Measurements from ENCODE around the gene PPP1R36. TPM values are rescaled to one million over a fixed set of nuclear protein-coding genes. Genes with fewer than 3 reads are reported as not detected.

PPP1R36 gene, protein sequence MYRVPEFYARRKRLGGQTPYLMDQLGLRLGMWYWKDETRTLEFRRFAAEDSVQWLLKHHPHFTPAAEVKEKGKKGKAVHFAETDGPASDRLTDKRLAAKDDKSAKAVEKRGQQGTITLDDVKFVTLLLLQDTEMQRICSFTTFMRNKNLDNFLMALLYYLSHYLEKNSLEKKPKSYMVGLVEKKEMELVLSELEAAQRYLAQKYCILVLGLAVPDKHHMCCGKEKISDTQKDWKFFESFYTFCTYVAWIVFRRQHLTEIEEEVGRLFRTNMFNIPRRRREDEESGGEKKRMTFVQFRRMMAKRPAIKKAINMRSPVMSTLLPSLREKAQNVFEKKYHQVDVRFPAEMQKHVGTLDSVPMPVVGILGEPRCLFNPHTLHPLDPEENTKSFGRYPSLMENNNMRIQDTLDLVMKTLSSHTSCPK
- not detected in 2 replicates for total RNA-seq

DNA sequence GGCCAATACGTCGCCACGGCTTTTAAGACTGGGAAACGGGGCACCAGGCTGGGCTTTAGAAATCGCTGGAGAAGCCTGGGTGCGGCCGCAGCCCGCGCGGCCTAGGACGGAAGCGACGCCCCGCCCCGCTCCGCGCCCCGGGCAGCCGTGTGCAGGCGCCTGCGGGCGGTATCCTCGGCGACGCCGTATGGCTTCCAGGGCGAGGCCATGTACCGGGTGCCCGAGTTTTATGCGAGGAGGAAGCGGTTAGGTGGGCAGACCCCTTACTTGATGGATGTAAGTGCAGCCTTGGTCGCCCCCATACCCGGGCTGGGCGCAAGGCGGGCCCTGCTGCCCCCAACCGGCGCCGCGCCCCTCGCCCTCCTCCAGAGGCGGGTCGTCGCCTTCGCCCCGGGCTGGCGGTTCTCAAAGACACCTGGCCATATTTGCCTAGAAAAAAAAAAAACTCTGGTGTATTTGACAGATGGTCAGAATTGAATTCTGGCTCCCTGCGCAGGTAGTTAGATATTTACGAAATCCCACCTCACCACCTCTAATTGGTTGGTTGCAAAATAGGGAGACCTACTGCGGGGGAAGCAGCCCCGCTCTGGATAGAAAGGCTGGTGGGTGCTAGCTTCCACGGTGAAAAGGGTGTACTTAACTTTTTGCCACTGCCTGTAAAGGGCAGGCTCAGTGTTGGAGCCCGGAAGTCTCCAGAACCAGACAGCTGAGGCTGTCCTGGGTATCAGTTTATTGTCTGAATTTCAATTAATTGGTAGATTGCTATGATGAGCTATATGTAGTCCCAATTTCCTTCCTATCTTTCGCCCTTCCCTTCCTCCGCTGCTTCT, at the start of gene PPP1R36:
TSS of gene PPP1R36 (plus strand) at position 171 of the 830 bp plus-strand sequence. CDS start at position 208, 37 bp downstream.
- H3K36me3 Mint-ChIP-seq (ENCODE audit: low read depth) = no peaks in the 10 kb centered on the region
- H3K27me3 Mint-ChIP-seq (ENCODE audit: insufficient read depth) = peaks cover 51% of the 10 kb centered on the region
- DNase-seq (ENCODE audit: low spot score) = peak; percentile 22
- peak within 1 kb of the TSS; percentile 55 for H3K4me3 Mint-ChIP-seq
- intact Hi-C loops (cut with micrococcal nuclease) = loop anchor here (10.0 kb wide), 2 partner anchors 215 to 335 kb away; no protein-coding TSS in a partner anchor
- no peaks in the 10 kb centered on the region for H3K9me3 Mint-ChIP-seq
- peak within 1 kb of the TSS; percentile 51 for H3K27ac Mint-ChIP-seq
- H3K4me1 Mint-ChIP-seq (ENCODE audit: low read depth) = peaks cover 16% of the 10 kb centered on the region

DNA sequence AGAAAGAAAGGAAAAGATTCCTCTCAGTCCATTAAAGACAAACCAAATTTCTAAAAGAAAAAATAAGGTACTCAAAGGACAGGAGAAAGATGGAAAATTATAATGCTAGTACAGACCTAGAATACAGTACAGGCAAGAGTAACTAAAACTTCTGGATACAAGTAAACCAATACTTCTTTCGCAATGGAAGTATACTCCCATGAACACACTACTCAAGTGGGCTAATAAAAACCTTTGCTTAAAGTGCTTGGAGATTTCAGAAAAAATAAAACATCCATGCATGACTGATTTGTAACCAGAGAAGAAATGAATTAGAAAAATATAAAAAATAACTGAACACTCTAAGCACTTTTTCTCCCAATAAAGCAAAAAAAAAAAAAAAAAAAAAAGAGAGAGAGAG, 49.7 kb upstream of the PPP1R36 start:
- intact Hi-C loops (cut with micrococcal nuclease) = loop anchor here (2.0 to 10.0 kb wide), 5 partner anchors 21 to 1025 kb away; partner anchors contain the start of genes MAX and PPP2R5E
- DNase-seq (ENCODE audit: low spot score) = no peak
- Mint-ChIP-seq H3K36me3 (ENCODE audit: low read depth) (peaks cover 35% of the 10 kb centered on the region), H3K4me1 (ENCODE audit: low read depth) (peaks cover 48% of the 10 kb centered on the region), H3K4me3 (peak overlapping the region; percentile 76), H3K27me3 (ENCODE audit: insufficient read depth) (peaks cover 2% of the 10 kb centered on the region), H3K9me3 (no peaks in the 10 kb centered on the region), H3K27ac (peak overlapping the region; percentile 66)

DNA sequence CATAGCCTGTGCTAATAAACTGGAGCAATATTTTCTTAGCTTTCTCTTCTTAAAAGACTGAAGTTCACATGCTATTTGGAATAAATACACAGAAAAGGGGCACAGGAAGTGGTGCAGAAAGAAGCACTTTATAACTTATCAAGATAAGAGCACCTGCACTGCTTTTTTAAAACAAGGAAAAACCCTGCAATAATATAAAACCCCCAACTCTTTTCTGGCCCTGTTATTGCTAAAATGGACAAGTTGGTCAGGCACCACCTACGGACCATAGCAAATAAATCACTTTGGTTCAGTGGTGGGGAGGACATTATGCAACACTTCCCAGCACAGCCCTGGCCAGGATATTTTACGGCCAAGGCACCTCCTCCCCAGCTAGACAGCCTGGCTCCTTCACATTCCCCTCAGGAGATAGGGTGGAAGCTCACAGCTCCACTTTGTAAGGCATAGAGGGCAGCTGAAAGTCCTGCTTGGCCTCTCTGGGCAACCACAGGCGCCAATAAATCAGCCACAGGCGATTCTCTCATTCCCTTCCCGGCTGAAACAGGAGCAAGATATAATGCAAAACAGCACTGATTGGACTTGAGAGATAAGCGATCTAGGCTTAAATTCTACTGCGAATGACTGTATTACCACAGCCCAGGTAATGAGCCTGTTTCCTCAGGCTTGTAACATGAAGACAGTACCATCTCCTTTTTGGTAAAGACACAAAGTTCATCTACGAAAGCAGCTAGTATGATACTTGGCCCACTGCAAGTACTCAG, 48.2 kb upstream of the PPP1R36 start:
- peaks cover 37% of the 10 kb centered on the region for H3K36me3 Mint-ChIP-seq (ENCODE audit: low read depth)
- peak overlapping the region; percentile 96 for H3K4me3 Mint-ChIP-seq
- H3K27ac Mint-ChIP-seq = peak overlapping the region; percentile 96
- DNase-seq (ENCODE audit: low spot score) = no peak
- H3K4me1 Mint-ChIP-seq (ENCODE audit: low read depth) = peaks cover 60% of the 10 kb centered on the region
- peaks cover 2% of the 10 kb centered on the region for H3K27me3 Mint-ChIP-seq (ENCODE audit: insufficient read depth)
- no peaks in the 10 kb centered on the region for H3K9me3 Mint-ChIP-seq
- intact Hi-C loops (cut with micrococcal nuclease) = loop anchor here (2.0 to 10.0 kb wide), 7 partner anchors 23 to 1027 kb away; partner anchors contain the start of genes MAX and PPP2R5E

DNA sequence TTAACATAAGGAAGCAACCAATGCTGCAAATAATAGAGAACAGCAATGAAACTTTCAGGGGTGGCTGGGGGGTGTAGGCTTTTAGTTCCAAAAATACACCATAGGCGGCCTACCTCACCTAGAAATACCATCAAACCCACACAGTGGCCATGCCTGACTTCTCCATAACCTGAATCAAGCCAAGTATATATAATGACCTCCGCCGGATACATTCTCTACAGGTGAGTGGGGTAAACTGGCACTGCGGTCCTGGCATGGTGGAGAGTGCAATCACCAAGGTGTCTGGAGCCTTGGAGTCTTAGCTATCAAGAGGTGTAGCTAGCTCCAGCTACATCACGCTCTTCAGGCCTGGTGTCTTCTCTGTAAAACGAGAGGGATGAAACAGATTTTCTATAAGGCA, 47.3 kb upstream of the PPP1R36 start:
- Mint-ChIP-seq H3K9me3 (no peaks in the 10 kb centered on the region), H3K27me3 (ENCODE audit: insufficient read depth) (peaks cover 2% of the 10 kb centered on the region), H3K4me3 (peak overlapping the region; percentile 96), H3K27ac (peak overlapping the region; percentile 96), H3K4me1 (ENCODE audit: low read depth) (peaks cover 61% of the 10 kb centered on the region), H3K36me3 (ENCODE audit: low read depth) (peaks cover 35% of the 10 kb centered on the region)
- intact Hi-C loops (cut with micrococcal nuclease) = loop anchor here (2.0 to 10.0 kb wide), 6 partner anchors 36 to 1028 kb away; partner anchors contain the start of genes MAX and PPP2R5E
- peak; percentile 8 for DNase-seq (ENCODE audit: low spot score)

DNA sequence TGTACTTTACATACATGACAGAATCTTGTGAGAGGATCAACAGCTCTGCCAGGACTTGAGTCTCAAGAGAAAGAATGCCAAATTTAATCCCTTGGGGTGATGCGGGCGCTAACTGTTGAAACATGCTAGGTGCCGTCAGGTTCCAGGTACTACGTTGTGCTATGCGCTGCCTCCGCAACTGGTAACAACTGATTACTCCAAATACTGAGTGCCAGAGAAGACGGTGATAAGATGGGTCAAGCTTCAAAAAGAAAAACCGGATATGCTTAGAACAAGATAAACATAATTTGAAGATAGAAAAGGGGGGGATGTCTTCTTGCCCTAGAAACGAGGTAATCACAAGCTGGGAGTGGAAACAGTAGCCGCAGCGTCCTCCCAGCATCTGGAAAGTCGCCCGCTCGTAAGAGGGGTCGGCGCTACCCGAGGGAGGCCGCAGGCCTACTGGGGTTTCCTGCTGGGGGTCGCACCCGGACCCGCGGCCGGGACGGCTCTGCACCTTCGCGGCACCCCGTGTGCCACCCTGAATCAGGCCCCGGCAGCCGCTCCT, 46.8 kb upstream of the PPP1R36 start:
- peak overlapping the region; percentile 96 for H3K27ac Mint-ChIP-seq
- H3K9me3 Mint-ChIP-seq = no peaks in the 10 kb centered on the region
- intact Hi-C loops (cut with micrococcal nuclease) = loop anchor here (1.0 to 10.0 kb wide), 10 partner anchors 8 to 1028 kb away; partner anchors contain the start of genes HSPA2, MAX, MTHFD1 and PPP2R5E
- peaks cover 2% of the 10 kb centered on the region for H3K27me3 Mint-ChIP-seq (ENCODE audit: insufficient read depth)
- peaks cover 61% of the 10 kb centered on the region for H3K4me1 Mint-ChIP-seq (ENCODE audit: low read depth)
- peaks cover 33% of the 10 kb centered on the region for H3K36me3 Mint-ChIP-seq (ENCODE audit: low read depth)
- no peak for DNase-seq (ENCODE audit: low spot score)
- H3K4me3 Mint-ChIP-seq = peak overlapping the region; percentile 96

DNA sequence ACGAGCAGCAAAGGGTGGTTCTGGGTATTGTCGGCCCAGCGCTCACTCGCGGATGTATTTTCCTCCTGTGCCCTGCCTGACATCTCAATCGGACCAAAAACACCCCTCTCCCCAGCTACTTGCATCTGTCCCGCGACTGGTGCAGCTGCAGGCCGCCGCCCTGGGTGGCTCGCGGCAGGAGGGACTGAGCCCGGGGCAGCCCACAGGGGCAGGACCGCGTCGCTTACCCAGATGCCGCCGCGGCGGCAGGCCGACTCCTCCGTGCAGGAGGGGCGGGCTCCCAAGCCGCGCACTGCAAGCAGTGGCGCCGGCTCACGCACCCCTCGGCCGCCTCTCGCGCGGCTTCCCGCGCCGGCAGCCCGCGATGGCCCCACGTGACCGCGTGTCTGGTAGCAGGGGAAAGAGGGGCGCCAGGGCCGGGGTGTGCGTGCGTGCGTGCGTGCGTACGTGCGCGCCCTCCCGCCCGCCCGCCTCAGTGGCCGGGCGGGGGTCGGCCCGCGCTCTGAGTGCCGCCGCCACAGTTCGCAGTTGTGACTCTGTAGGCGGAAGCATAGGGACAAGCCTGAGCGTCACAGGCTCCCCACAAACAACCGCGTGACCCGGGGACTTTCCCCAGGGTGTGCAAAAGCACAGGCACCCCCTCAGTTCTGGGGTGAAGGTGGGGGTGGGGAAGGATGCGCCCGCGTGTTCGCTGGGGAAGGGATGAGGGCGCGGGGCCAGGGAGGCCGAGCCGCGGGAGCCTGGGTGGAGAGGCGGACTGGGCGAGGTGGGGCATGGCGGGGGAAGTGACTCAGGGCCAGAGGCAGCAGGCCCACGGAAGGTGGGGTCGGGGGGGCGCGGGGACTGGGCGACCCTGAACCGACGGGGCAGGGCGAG, 46.1 kb upstream of the PPP1R36 start, which contains the start of gene ZBTB25:
TSS of gene ZBTB25 (minus strand) at position 405 of the 876 bp plus-strand sequence. CDS start 13,305 bp downstream, outside the sequence.
- peaks cover 35% of the 10 kb centered on the region for H3K36me3 Mint-ChIP-seq (ENCODE audit: low read depth)
- peaks cover 2% of the 10 kb centered on the region for H3K27me3 Mint-ChIP-seq (ENCODE audit: insufficient read depth)
- H3K4me1 Mint-ChIP-seq (ENCODE audit: low read depth) = peaks cover 68% of the 10 kb centered on the region
- intact Hi-C loops (cut with micrococcal nuclease) = loop anchor here (1.0 to 10.0 kb wide), 10 partner anchors 8 to 1029 kb away; partner anchors contain the start of genes HSPA2, MAX, MTHFD1 and PPP2R5E
- H3K4me3 Mint-ChIP-seq = peak within 1 kb of the TSS; percentile 96
- DNase-seq (ENCODE audit: low spot score) = peak; percentile 96
- H3K27ac Mint-ChIP-seq = peak within 1 kb of the TSS; percentile 100
- H3K9me3 Mint-ChIP-seq = no peaks in the 10 kb centered on the region

GRCh38 chr14:64504310-64504896, 45.4 kb upstream of the PPP1R36 start, which contains the start of gene ZBTB1:
Gene ZBTB1, plus strand, starts transcription at chr14:64504770. Its CDS starts 16,735 bp downstream, at chr14:64521505.
- intact Hi-C loops (cut with micrococcal nuclease) = loop anchor here (5.0 to 10.0 kb wide), 4 partner anchors 330 to 1030 kb away; partner anchors contain the start of genes MAX and PPP2R5E
- Mint-ChIP-seq H3K27ac (peak within 1 kb of the TSS; percentile 100), H3K27me3 (ENCODE audit: insufficient read depth) (peaks cover 2% of the 10 kb centered on the region), H3K4me3 (peak within 1 kb of the TSS; percentile 97), H3K36me3 (ENCODE audit: low read depth) (peaks cover 31% of the 10 kb centered on the region), H3K4me1 (ENCODE audit: low read depth) (peaks cover 74% of the 10 kb centered on the region), H3K9me3 (no peaks in the 10 kb centered on the region)
- peak; percentile 79 for DNase-seq (ENCODE audit: low spot score)

GRCh38 chr14:64504897-64505794, 44.6 kb upstream of the PPP1R36 start:
- H3K36me3 Mint-ChIP-seq (ENCODE audit: low read depth) = peaks cover 26% of the 10 kb centered on the region
- H3K4me3 Mint-ChIP-seq = peak overlapping the region; percentile 97
- peak overlapping the region; percentile 99 for H3K27ac Mint-ChIP-seq
- H3K4me1 Mint-ChIP-seq (ENCODE audit: low read depth) = peaks cover 72% of the 10 kb centered on the region
- no peaks in the 10 kb centered on the region for H3K9me3 Mint-ChIP-seq
- peaks cover 2% of the 10 kb centered on the region for H3K27me3 Mint-ChIP-seq (ENCODE audit: insufficient read depth)
- intact Hi-C loops (cut with micrococcal nuclease) = loop anchor here (1.0 to 10.0 kb wide), 7 partner anchors 330 to 2002 kb away; partner anchors contain the start of genes CHURC1, GPHN, MAX and PPP2R5E
- DNase-seq (ENCODE audit: low spot score) = peak; percentile 79

DNA sequence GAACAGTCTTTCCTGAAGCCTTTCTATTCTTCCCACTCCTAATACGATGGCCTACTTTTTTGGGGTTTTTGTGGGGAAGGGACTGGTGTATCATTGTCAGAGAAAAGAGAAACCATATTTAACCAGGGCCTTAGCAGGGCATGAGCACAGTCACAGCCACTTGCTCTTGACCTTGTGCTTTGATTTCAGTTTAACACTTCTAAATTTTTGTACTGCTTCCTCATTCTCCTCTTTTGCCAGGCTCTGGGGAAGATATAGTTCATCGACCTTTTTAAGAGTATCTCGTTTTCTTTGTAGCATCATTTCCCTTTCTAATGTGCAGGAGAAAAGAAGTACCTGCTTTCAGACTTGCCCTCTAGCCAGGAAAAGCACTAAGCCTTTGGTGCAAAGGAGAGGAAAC, 43.0 kb upstream of the PPP1R36 start:
- no peak for DNase-seq (ENCODE audit: low spot score)
- Mint-ChIP-seq H3K36me3 (ENCODE audit: low read depth) (peaks cover 27% of the 10 kb centered on the region), H3K4me1 (ENCODE audit: low read depth) (peaks cover 74% of the 10 kb centered on the region), H3K4me3 (peak overlapping the region; percentile 97), H3K9me3 (no peaks in the 10 kb centered on the region), H3K27ac (peak overlapping the region; percentile 99), H3K27me3 (ENCODE audit: insufficient read depth) (peaks cover 2% of the 10 kb centered on the region)
- intact Hi-C loops (cut with micrococcal nuclease) = loop anchor here (5.0 to 10.0 kb wide), 5 partner anchors 332 to 2001 kb away; partner anchors contain the start of genes GPHN and PPP2R5E

All from activated T-helper 1 cell treated with anti-CD3 and anti-CD28 coated beads, Interleukin-12 subunit alpha, Interleukin-12 subunit beta, Interleukin-2, Interleukin-4 antibody, amounts not matched to agents 30 ng/mL and 10 ng/mL and 1 ng/mL, durations not matched to agents 14 hours and 24 hours and 36 hours (primary cell).